Islet of Langerhans (tissue), 1 donor: ENCODE data around the gene SIGLEC1.

Experiments used
- FAIRE-seq: peaks from one replicate; lab custom pipeline; 2011; peaks lifted over from hg19 to GRCh38; lab: Jason Lieb, UNC

Gene SIGLEC1

DNA sequence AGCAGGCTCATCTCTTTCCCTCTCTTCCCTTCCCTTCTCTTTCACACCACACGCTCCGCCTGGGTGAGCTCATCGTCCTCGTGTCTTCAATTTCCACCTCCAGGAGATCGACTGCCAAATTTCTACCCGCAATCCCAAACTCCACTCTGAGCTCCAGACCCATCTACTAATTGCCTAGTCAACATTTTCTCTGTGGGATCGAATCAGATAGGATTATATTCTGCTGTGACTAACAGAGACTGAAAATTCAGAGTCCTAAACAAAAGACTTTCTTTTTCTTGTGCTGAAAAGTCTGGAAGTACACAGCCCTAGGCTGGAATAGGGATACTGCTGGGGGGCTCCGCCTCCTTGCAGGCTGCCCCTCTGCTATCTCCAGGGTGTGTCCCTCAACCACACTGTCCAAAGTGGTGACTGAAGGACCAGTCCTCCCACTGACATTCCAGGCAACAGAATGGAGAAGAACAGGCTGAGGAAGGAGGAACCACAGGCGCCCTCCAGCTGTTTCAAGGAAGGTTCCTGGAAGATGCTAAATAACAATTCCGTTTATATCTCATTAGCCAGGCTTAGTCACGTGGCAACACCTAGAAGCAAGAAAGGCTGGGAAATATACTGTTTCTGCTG, 15.1 kb upstream of the SIGLEC1 start:
- no peak for FAIRE-seq

DNA sequence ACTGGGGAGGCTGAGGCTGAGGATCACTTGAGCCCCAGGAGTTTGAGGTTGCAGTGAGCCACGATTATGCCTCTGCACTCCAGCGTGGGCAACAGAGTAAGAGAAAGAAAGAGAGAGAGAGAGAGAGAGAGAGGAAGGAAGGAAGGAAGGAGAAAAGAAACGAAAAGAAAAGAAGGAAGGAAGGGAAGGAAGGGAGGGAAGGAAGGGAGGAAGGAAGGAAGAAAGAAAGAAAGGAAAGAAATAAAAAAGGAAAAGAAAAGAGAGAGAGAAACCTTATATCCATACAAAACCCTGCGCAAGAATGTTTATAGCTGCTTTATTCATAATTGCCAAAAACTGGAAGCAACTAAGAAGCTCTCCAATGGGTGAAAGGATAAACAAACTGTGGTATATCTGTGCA, 12.0 kb upstream of the SIGLEC1 start:
- FAIRE-seq = no peak

DNA sequence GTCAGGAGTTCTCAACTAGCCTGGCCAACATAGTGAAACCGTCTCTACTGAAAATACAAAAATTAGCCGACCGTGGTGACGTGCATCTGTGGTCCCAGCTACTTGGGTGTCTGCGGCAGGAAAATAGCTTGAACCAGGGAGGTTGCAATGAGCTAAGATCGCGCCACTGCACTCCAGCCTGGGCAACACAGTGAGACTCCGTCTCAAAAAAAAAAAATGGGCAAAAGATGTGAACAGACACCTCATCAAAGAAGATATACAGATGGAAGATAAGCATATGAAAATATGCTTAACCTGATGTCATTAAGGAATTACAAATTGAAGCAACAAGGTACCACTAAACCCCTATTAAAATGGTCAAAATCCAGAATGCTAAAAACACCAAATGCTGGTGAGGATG, 10.9 kb upstream of the SIGLEC1 start:
- no peak for FAIRE-seq

DNA sequence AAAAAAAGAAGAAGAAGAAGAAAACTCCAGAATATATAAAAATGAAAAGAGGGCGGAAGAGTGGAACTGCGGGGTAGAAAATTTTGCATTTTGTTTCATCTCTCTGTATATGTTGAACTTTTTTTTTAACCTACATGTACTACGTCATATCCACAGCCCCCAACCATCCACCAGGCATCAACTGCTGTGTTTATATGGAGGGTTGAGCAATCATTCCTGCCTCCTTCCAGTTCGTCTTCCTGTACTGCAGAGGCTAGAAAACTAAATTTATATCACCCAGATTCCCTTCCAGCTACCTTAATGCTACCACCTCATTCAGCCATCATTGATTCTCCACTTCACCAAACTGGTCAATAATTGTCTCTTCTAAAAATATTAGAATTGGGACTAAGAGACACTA, 9.5 kb upstream of the SIGLEC1 start:
- no peak for FAIRE-seq

DNA sequence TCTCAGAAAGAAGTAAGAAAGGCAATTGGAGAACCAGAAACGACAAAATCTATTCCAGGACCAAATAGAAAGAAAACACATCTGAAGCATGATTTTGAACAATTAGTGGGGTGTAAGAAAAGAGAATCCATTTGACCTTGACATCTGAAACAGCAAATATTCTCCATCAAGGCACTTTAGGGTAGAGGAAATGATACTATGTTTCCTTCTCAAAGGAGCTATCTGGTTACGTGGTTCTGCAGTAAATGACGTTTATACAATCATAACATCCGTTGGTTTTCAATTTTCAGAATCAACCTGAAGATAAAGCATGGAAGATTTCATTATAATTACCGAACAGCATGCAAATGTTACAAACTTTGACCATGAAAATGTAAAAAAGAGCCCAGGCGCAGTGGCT, 8.2 kb upstream of the SIGLEC1 start:
- no peak for FAIRE-seq

DNA sequence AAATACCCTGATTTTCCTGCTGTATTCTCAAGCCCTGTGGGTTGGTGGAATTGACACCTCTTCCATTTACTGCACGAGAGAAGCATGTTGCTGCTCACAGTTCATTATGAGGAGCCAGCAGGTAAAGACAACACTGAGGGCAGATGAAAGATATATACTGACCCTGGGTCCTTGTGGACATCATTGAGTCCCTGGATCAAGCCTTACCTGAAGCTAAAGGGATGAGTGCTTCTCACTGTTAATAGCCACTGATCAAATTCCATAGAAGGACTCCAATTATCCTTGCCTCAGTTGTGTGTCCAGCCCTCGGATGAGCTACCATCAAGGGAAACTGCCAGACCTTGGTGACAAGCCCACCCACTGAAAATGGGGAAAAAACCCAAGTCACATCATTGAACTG, 7.7 kb upstream of the SIGLEC1 start:
- no peak for FAIRE-seq

DNA sequence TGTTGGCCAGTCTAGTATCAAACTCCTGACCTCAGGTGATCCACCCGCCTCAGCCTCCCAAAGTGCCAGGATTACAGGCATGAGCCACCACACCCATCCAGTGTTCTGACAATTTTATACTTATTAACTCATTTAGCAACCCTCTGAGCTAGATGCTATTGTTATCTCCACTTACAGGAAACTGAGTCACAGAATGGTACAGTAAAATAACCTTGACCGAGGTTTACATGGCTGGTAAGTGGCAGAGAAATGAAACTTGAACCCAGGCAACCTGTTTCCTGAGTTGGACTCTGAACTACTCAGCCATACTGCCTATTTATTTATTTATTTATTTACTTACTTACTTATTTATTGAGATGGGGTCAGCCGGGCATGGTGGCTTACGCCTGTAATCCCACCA, 6.6 kb upstream of the SIGLEC1 start:
- FAIRE-seq = no peak

DNA sequence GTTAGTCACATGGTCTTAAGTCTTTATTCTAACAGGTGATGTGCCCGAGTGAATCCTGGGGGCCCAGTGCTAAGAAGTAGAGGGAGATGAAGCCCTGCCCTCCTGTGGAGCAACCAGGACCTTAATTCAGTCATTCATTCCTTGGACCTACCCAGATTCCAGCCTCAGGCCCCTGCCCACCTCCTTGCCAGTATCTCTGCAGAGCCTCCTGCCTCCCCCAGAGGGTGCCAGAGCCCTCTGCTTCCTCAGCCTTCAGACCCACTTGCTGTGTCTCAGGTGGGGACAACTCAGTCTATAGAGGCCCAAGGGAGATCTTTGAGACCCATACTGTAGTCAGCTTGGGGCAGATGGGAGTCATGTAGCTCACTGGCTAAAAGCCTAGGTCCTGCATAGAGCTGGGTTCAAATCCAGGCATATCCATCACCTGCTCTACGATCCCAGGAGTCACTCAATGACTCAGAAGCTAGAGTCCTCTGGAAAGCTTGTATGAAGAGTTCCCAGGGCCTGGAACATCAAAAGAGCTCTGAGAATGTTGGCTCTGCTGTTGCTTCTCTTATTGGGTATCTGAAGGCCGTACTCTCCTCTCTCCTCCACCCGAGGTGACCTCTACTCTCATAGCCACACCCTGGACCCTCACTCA, 3.9 kb upstream of the SIGLEC1 start:
- no peak for FAIRE-seq

DNA sequence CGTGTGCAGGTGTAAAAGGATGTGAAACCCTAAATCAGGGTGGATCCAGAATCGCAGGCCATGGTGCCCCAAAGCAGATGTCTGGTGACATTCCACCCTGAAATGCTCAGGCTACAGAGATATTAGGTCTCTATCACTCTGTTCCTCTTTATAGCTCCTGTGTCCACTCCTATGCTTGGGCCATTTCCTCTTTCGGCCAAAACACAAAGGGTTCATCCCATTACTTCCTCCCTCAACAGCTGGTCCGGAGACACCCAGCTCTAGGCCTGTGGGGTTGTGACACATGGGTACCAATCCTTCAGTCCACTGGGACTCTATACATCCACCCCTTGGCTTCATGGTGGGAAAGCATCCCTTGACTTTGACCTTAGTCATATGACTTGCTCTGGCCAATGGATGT, 1.7 kb upstream of the SIGLEC1 start:
- FAIRE-seq = no peak

DNA sequence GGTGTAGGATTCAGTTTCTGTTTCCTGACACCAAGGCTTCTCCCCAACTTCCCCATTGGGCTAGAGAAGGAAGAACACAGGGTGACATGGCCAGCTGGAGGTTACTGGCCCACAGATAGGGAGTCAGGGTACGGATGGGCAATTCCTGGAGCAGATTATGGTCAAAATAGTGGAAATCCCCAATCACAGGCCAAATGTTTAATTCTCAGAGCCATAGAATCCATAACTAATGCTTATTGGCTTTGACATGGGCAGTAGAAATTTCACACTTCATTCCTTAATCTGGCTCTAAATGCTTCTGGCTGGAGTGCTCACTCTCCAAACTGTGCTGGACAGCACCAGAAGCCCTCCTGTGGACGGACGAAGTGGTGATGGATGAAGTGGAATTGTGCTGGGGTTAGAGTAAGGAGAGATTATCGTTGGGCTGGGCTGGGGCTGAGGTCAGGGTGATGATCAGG, 887 bp downstream of the SIGLEC1 start:
- FAIRE-seq = no peak

DNA sequence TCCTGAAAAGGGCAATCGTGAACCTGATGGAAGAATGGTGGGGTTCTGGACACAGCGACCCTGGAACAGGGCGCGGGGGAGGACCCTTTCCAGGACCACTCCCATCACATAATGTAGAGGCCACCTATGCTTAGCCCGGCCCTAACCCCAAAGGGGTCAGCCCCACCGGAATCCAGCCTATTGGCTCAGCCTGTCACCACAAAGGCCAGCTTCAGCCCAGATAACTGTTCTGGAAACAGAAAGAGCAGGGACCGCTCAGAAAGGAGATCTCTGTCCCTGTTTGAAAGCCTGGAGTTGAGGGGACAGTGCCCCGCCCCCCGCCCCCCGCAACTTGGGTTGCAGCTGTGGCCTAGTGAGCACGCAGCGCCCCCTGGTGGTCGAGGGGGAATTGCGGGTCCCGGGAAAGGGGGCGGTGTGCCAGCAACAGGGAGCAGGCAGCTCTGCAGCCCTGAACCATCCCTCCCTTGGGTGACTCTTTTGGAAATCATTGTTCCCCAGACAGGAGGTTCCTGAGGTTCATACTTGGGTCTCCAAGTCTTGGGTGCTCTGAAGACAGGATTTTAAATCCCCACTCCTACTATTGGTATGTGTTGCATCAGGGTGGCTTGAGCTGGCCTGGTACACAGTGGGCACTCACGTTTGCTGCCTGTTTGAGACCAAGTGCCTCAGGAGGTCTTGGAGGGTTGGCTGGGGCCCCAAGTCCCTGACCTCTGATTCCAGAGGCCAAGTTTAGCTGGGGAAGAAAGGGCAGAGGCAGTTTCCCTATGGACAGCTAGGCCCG, 1.5 kb downstream of the SIGLEC1 start:
- FAIRE-seq = no peak

DNA sequence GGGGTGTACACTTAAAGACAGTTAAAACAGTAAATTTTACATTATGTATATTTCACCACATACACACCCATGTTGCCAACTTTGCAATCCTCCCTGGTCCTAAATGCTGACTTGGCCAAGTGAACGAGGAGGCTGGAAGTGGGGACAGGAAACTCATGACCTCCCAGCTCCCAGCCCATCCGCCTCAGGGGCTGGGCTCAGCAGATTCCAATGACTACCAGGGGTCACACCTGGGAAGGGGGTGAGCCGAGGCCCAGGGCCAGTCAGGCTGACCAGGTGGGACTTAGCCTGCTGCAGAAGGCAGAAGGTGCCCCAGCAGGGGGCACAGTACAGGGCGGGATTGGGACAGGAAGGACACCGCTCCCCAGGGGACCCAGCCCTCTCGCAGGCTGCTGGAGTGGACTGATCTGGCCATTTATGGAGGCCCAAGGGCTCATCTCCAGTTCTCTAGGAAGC, 2.4 kb downstream of the SIGLEC1 start:
- no peak for FAIRE-seq

DNA sequence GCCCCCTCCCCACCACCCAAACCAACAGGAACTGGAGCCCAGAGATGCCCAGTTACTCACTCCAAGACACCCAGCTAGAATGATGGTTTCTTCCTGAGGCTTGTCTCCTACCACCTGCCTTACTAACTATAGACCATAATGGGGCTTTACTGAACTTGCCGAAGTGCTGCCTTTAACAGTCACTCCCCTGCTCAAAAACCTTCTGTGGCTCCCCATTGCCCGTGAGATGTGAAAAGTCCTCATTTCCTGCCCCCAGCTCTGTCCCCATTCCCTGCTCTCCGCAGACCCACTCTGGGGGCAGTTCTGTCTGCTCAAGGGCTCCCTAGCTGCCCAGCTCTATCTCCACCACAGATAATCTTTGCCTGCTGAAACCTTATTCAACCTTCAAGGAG, 4.9 kb downstream of the SIGLEC1 start:
- FAIRE-seq = no peak

DNA sequence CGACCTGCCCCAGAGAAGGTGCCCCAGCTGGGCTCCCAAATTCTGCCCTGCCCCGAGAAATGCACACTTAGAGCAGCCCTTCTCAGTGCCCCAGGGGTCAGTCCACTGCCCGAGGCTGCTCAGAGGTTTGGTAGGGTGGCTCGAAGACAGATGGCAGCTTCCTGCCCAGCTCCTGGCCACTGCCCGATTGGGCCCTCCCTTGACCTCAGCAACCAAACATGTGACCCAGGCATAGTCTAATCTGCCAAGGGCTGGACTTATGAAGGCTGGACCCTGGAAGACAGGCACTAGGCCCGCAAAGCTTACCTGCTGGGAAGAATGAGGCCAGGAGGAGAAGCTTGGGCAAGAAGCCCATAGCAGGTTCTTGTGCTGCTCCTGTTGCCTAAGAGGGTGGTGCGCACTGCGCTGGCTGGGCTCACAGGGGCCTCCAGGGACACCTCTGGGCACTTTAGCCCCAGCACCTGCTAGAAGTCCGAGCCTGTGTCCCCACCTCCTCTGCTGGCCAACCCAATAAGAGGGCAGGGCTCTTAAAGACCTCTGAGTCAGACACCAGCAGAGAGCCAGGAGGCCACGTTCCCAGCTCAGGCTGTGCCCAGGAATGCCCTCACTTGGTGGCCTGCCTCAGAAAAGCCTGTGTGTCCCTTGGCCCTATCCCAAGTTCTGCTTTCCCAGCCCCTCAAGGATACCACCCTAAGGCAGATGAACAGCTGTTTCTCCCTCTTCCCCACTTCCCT, 5.5 kb downstream of the SIGLEC1 start:
- FAIRE-seq = no peak

DNA sequence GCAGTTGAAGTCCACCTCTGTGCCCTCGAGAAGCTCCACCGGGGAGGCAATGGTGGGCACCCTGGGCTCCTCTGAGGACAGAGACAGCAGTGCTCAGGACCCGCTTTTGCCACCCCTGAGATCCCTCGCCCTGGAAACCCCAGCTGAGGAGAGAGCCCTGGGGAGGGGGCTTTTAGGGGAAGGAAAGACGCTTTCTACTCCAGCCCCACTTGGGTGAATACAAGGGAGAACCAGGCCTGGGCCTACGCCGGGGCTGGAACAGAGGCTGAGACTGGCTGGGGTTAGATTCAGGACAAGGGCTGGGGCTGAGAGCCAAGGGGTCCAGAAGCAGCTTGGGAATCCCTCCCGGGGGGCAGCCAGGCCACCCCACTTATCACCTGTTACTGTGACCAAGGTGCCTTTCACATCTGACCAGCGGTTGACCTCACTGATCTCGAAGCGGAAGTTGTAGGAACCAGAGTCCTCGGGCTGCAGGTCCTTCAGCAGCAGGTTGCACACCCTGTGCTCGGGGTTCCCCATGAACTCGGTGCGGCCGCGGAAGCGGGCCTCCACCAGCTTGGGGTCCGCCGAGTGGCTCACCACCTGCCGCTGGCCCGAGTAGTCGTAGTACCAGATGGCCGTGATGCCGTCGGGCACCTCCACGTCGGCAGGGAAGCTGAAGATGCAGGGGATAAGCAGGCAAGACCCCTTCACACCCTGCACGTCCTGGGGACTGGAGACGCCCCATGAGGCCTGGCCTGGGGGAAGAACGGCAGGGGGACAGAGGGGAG, 6.2 kb downstream of the SIGLEC1 start:
- no peak for FAIRE-seq

DNA sequence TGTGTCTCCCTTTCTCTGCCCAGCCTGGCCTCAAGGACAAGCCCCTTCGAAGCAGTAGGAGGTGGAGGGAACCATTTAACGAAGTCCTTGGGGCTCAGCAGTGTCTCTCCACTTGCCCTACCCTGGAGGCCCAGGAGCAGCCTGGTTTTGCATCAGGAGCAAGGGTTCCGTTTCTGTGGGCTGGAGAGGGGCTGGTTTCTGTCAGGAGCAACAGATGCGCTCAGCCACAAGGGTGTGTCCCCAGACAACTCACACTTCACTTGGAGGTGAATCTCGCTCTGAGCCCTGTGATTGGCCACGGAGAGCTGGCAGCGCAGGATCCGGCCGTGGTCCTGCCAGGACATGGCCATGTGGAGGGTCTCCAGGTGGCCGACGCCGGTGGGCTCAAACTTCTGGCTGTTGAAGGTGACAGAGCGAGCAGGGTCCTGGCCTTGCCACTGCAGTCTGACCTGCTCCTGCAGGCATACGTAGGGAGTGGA, 6.9 kb downstream of the SIGLEC1 start:
- no peak for FAIRE-seq

DNA sequence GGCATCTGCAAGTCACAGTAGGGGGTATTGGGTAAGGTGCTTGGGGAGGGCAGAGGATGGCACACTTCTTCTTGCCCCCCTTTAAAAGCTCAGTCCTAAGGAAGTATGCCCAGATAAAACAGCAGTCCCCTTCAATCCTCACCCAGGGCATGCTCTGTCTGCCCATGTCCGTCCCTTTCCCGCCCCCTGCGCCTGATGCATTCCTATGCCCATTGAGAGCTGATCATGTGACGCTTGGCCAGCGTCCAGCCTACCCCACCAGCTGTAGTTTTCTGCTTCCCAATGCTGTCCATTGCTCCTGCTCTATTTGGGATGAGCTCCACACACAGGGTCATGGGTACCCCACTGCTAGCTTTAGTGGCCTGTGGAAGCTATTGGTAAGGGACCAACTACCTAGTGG, 8.3 kb downstream of the SIGLEC1 start:
- no peak for FAIRE-seq

DNA sequence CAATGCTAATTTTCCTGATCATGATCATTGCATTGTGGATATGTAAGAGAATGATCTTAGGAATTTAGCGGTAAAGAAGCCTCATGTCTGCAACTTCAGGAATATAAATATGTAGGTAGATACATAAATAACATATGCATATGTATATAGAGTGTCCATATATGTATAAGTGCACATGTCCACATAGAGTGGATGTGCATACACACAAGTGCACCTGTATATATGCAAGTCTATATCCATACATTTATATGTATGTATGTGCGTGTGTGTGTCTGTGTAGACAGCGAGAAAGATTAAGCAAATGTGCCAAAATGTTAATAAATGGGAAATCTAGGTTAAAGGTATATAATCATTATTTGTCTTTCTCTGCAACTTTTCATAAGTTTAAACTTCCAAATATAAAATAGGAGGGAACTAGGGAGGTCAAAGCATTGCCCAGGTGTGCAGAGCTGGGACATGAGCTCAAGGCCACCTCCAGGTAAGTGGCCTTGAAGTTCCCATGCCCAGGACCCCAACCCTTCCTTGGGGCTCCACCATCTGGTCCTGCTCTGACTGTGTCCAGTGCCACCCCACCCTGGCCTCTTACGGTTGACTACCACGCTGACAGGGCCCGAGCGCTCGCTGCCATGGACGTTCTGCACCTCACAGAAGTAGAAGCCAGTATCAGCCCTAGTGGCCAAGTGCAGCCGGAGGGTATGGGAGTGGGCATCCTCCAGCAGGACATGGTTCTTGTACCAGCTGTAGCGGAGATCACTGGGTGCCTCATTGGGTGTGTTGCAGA, 9.6 kb downstream of the SIGLEC1 start:
- no peak for FAIRE-seq

DNA sequence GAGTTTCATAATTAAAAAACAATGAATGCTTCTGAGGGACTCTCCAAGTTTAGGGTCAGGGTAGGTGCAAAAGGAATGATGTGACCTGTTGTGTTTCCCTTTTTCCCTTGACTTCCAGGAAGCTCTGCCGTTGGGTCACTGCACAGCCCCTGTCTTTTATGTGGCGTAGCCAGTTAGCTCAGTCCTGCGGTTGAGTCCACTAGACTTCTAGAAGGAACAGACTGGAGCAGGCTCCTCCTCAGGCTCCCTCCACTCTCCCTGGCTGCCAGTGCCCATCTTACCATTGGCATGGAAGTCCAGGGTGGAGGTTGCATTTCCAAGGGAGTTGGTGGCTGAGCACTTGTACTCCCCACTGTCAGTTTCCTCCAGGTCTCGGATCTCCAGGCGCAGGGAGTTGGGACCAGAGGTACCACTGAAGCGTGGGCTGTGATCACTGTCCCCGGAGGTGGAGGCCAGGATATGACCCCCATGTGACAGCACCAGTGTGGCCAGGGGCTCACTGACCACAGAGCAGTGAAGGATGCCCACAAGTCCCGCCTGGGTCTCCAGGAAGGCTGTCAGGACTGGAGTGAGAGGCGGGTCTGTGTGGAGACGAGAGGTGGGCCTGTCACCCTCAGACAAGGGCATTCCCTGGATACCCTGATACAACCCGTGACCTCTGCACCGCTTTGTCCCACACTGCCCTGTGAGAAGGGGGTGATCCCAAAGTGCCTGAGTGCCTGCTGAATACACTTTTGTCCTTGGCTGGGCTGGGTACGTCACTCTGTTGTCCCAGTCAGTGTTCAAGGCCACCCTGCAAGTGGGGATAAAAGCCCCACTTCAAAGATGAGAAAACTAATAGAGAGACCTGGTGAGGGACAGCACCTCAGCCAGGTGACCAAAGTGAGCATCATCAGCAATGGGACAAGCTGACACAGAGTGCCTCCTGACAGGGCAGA, 11.1 kb downstream of the SIGLEC1 start:
- FAIRE-seq = no peak

DNA sequence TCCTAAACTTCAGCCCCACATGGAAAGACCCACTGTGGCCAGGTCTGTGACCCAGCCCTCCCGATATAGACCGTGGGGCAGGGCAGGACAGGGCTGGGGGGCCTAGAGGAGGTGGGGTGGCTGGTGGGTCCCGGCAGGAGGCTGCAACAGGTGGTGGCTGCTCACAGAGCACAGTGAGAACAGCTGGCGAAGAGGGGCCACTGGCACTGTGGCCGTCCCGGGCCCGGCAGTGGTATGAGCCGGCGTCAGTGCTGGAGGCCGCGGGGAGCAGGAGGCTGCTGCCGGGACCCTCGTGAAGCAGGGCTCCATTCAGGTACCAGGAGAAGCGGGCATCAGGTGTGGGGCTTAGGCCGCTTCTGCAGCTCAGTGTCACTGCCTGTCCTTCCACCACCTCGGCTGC, 13.4 kb downstream of the SIGLEC1 start:
- no peak for FAIRE-seq
